Tibial nerve (tissue), 4 donors: ENCODE measurements around the gene SLC10A7.

Experiments used
- EP300 ChIP-seq, 2 donors: sonication (generic); formaldehyde crosslinking; IDR thresholded peaks; one replicate each; pipeline ENCODE4 v1.6.1; 2017; ENCODE audit warnings: antibody characterized with exemption in 2 of 2, mild to moderate bottlenecking in 1 of 2
- POLR2A ChIP-seq, 2 donors: fragments of 450-650 bp; IDR thresholded peaks; one replicate each; pipeline ENCODE4 v1.6.1; 2017; ENCODE audit warnings: antibody characterized with exemption in 2 of 2, mild to moderate bottlenecking in 2 of 2, moderate library complexity in 2 of 2
- TF ChIP-seq, protein P1 (sequence below), 5 experiments: fragments of 200-600 bp in 3 of 5; fragments of 450-650 bp in 2 of 5; sonication (generic) in 3 of 5; IDR thresholded peaks; one replicate each; pipeline ENCODE4 v1.5.1; 2016 to 2019; ENCODE audit warnings: antibody characterized with exemption in 5 of 5, mild to moderate bottlenecking in 3 of 5, moderate library complexity in 2 of 5

DNA sequence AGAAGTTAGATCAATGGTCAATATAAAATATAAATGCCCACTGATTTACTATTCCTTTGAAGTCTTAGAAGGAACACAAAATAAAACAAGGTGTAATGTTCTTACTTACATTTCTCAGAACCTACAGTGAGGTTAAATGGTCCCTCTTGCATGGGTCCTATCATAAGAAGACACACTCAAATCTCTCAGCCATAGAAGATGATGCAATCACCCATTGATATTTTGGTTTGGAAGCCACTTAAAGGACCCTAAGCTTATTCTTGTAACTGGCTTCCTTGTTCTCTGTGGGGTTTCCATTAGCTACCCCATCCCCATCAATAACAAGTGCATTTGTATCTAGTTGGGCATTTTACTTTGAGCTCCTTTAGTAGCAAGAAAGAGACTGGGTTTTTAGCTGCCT lies 292.3 kb downstream of the SLC10A7 start:
- TF ChIP-seq, protein P1, sequence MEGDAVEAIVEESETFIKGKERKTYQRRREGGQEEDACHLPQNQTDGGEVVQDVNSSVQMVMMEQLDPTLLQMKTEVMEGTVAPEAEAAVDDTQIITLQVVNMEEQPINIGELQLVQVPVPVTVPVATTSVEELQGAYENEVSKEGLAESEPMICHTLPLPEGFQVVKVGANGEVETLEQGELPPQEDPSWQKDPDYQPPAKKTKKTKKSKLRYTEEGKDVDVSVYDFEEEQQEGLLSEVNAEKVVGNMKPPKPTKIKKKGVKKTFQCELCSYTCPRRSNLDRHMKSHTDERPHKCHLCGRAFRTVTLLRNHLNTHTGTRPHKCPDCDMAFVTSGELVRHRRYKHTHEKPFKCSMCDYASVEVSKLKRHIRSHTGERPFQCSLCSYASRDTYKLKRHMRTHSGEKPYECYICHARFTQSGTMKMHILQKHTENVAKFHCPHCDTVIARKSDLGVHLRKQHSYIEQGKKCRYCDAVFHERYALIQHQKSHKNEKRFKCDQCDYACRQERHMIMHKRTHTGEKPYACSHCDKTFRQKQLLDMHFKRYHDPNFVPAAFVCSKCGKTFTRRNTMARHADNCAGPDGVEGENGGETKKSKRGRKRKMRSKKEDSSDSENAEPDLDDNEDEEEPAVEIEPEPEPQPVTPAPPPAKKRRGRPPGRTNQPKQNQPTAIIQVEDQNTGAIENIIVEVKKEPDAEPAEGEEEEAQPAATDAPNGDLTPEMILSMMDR (IDR thresholded peaks at IDR 0.05) = no peak
- TF ChIP-seq EP300 (IDR thresholded peaks at IDR 0.05) (no peak), POLR2A (IDR thresholded peaks at IDR 0.05) (no peak)
